ENCODE data around the gene MYH14.

The MYH14 gene

DNA sequence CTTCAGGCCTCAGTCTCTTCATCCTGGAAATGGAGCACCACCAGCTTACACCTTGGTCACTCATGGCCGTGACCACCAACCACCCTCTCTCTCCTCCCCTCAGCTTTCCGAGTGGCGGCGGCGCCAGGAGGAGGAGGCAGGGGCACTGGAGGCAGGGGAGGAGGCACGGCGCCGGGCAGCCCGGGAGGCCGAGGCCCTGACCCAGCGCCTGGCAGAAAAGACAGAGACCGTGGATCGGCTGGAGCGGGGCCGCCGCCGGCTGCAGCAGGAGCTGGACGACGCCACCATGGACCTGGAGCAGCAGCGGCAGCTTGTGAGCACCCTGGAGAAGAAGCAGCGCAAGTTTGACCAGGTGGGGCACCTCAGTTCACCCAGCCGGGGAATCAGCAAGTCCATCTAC, 78.1 kb downstream of the MYH14 start:
- Histone ChIP-seq H3K27ac (no peak overlapping the region), H3K4me3 (ENCODE audit: low read depth in 1 of 2, low read length in 1 of 2) (no peak overlapping the region), H3K4me1 (ENCODE audit: control insufficient read depth in 1 of 2, insufficient read depth in 1 of 2, low read depth in 1 of 2, low read length in 1 of 2) (no peaks in the 10 kb centered on the region), H3K36me3 (no peaks in the 10 kb centered on the region), H3K9me3 (no peaks in the 10 kb centered on the region), H3K27me3 (no peaks in the 10 kb centered on the region)
- TF ChIP-seq, protein P1, sequence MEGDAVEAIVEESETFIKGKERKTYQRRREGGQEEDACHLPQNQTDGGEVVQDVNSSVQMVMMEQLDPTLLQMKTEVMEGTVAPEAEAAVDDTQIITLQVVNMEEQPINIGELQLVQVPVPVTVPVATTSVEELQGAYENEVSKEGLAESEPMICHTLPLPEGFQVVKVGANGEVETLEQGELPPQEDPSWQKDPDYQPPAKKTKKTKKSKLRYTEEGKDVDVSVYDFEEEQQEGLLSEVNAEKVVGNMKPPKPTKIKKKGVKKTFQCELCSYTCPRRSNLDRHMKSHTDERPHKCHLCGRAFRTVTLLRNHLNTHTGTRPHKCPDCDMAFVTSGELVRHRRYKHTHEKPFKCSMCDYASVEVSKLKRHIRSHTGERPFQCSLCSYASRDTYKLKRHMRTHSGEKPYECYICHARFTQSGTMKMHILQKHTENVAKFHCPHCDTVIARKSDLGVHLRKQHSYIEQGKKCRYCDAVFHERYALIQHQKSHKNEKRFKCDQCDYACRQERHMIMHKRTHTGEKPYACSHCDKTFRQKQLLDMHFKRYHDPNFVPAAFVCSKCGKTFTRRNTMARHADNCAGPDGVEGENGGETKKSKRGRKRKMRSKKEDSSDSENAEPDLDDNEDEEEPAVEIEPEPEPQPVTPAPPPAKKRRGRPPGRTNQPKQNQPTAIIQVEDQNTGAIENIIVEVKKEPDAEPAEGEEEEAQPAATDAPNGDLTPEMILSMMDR (IDR thresholded peaks at IDR 0.05), result no peak

DNA sequence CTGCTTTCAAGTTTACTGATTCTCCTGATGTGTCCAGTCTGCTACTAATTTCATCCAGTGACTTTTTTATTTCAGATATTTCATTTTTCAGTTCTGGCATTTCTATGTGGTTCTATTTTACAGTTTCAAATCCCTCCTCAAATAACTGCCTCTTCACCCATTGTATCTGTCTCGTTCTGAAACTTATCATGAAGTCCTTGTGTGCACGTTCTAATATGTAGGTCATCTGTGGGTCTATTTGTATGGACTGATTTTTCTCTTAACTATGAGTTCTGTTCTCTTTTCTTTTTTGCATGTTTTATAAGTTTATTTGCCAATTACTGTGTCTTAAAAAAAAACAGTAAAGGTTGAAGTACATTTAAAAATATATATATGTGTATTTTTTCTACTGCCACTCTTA, 82.4 kb downstream of the MYH14 start:
- Histone ChIP-seq H3K27me3 (no peaks in the 10 kb centered on the region), H3K4me1 (ENCODE audit: control insufficient read depth in 1 of 2, insufficient read depth in 1 of 2, low read depth in 1 of 2, low read length in 1 of 2) (no peaks in the 10 kb centered on the region), H3K36me3 (no peaks in the 10 kb centered on the region), H3K4me3 (ENCODE audit: low read depth in 1 of 2, low read length in 1 of 2) (no peak overlapping the region), H3K9me3 (no peaks in the 10 kb centered on the region), H3K27ac (no peak overlapping the region)
- TF ChIP-seq, protein P1 (IDR thresholded peaks at IDR 0.05), result no peak

- Histone ChIP-seq H3K9me3 (no peaks in the 10 kb centered on the region), H3K4me3 (ENCODE audit: low read depth in 1 of 2, low read length in 1 of 2) (no peak overlapping the region), H3K36me3 (no peaks in the 10 kb centered on the region), H3K4me1 (ENCODE audit: control insufficient read depth in 1 of 2, insufficient read depth in 1 of 2, low read depth in 1 of 2, low read length in 1 of 2) (no peaks in the 10 kb centered on the region), H3K27ac (no peak overlapping the region), H3K27me3 (no peaks in the 10 kb centered on the region)
- TF ChIP-seq, protein P1 (IDR thresholded peaks at IDR 0.05), result no peak
These were observed 83.0 kb downstream of the MYH14 start for GRCh38 chr19:50286443-50286842.

DNA sequence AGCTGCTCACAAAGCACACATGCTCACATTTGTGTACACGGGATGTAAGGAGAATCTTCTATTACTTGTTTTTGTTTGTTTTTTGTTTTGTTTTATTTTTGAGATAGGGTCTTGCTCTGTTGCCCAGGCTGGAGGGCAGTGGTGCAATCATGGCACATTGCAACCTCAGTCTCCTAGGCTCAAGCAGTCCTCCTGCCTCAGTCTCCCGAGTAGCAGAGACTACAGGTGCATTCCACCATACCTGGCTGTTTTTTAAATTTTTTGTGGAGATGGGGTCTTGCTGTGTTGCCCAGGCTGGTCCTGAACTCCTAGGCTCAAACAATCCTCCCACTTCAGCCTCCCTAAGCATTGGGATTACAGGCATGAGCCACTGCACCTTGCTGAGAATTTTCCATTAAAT, 83.9 kb downstream of the MYH14 start:
- H3K9me3 ChIP-seq, result no peaks in the 10 kb centered on the region
- TF ChIP-seq, protein P1 (IDR thresholded peaks at IDR 0.05), result no peak

DNA sequence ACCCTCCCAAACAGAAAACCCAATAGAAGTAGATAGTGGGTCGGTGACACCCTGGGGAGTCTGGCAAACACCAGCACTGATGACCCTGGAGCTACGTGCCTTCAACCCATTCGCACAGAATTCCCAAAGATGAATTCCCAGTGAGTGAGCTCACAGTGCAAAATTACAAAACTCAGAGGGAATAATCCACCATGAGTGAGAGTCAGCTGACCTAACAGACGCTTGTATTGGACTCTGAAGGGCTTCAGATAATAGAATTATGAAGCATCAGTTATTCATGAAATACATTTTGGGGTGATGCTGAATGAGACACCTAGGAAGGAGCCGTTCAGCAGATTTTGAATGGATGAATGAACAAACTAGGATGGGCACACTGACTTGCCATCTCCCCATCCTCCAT, 85.5 kb downstream of the MYH14 start:
- Histone ChIP-seq H3K27me3 (no peaks in the 10 kb centered on the region), H3K27ac (no peak overlapping the region), H3K36me3 (no peaks in the 10 kb centered on the region), H3K4me1 (ENCODE audit: control insufficient read depth in 1 of 2, insufficient read depth in 1 of 2, low read depth in 1 of 2, low read length in 1 of 2) (no peaks in the 10 kb centered on the region), H3K9me3 (no peaks in the 10 kb centered on the region), H3K4me3 (ENCODE audit: low read depth in 1 of 2, low read length in 1 of 2) (no peak overlapping the region)
- TF ChIP-seq, protein P1 (IDR thresholded peaks at IDR 0.05), result no peak

More for the DNA sequence above, 83.9 kb downstream of the MYH14 start:
- Histone ChIP-seq H3K27me3 (no peaks in the 10 kb centered on the region), H3K27ac (no peak overlapping the region), H3K36me3 (no peaks in the 10 kb centered on the region), H3K4me1 (ENCODE audit: control insufficient read depth in 1 of 2, insufficient read depth in 1 of 2, low read depth in 1 of 2, low read length in 1 of 2) (no peaks in the 10 kb centered on the region), H3K4me3 (ENCODE audit: low read depth in 1 of 2, low read length in 1 of 2) (no peak overlapping the region)

DNA sequence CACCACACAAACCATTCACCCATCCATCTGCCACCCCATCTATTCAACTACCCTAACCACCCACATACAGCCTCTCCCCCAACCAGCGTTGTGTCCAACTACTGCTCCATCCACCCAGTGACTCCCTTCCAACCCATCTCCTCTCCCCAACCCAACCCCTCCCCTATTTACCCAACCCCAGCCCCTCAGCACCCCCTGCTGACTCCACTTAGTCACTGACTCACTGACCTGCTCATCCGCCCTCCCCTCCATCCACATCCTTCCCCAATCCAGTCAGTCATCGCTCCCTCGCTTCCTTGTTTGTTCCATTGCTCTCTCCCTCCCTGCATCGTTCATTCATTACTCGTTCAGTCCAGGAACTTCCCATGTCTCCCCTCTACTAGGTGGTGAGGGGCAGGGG, 86.6 kb downstream of the MYH14 start:
- H3K9me3 ChIP-seq, result no peaks in the 10 kb centered on the region
- no peaks in the 10 kb centered on the region for H3K36me3 ChIP-seq
- no peak overlapping the region for H3K4me3 ChIP-seq (ENCODE audit: low read depth in 1 of 2, low read length in 1 of 2)
- no peaks in the 10 kb centered on the region for H3K4me1 ChIP-seq (ENCODE audit: control insufficient read depth in 1 of 2, insufficient read depth in 1 of 2, low read depth in 1 of 2, low read length in 1 of 2)
- no peaks in the 10 kb centered on the region for H3K27me3 ChIP-seq
- TF ChIP-seq, protein P1 (IDR thresholded peaks at IDR 0.05), result no peak
- no peak overlapping the region for H3K27ac ChIP-seq

Data from neutrophil (primary cell).